Ishikawa (cell line): Measurements from ENCODE around the gene MPND.

Experiments
- CEBPB ChIP-seq: IDR thresholded peaks from 2 replicates; pipeline ENCODE4 v1.6.1; 2012
- CREB1 ChIP-seq: IDR thresholded peaks from 2 replicates; pipeline ENCODE4 v1.6.1; 2012; ENCODE audit warnings: low read depth
- EGR1 ChIP-seq: IDR thresholded peaks from 2 replicates; pipeline ENCODE4 v1.6.1; 2012
- EP300 ChIP-seq: IDR thresholded peaks from 2 replicates; pipeline ENCODE4 v1.6.1; 2012; ENCODE audit warnings: borderline replicate concordance
- FOXM1 ChIP-seq: IDR thresholded peaks from 2 replicates; pipeline ENCODE4 v1.6.1; 2012; ENCODE audit warnings: low read depth, borderline replicate concordance
- NFIC ChIP-seq: IDR thresholded peaks from 2 replicates; pipeline ENCODE4 v1.6.1; 2012
- RAD21 ChIP-seq: IDR thresholded peaks from 2 replicates; pipeline ENCODE4 v1.6.1; 2012; ENCODE audit warnings: low read depth
- TAF1 ChIP-seq: IDR thresholded peaks from 2 replicates; pipeline ENCODE4 v1.6.1; 2012; ENCODE audit warnings: low read depth, mild to moderate bottlenecking
- TCF12 ChIP-seq: IDR thresholded peaks from 2 replicates; pipeline ENCODE4 v1.6.1; 2012; ENCODE audit warnings: low read depth
- TEAD4 ChIP-seq: IDR thresholded peaks from 2 replicates; pipeline ENCODE4 v1.6.1; 2012
- YY1 ChIP-seq: IDR thresholded peaks from 2 replicates; pipeline ENCODE4 v1.6.1; 2012; ENCODE audit warnings: low read depth
- ZBTB7A ChIP-seq: IDR thresholded peaks from 2 replicates; pipeline ENCODE4 v1.6.1; 2012; ENCODE audit warnings: low read depth
- TF ChIP-seq, protein P1 (sequence below): IDR thresholded peaks from 2 replicates; pipeline ENCODE4 v1.6.1; 2012
- TF ChIP-seq, protein P2 (sequence below): IDR thresholded peaks from 2 replicates; pipeline ENCODE4 v1.6.1; 2012; ENCODE audit warnings: low read depth, mild to moderate bottlenecking
- TF ChIP-seq, protein P3 (sequence below): IDR thresholded peaks from 2 replicates; pipeline ENCODE4 v1.6.1; 2012

MPND gene

DNA sequence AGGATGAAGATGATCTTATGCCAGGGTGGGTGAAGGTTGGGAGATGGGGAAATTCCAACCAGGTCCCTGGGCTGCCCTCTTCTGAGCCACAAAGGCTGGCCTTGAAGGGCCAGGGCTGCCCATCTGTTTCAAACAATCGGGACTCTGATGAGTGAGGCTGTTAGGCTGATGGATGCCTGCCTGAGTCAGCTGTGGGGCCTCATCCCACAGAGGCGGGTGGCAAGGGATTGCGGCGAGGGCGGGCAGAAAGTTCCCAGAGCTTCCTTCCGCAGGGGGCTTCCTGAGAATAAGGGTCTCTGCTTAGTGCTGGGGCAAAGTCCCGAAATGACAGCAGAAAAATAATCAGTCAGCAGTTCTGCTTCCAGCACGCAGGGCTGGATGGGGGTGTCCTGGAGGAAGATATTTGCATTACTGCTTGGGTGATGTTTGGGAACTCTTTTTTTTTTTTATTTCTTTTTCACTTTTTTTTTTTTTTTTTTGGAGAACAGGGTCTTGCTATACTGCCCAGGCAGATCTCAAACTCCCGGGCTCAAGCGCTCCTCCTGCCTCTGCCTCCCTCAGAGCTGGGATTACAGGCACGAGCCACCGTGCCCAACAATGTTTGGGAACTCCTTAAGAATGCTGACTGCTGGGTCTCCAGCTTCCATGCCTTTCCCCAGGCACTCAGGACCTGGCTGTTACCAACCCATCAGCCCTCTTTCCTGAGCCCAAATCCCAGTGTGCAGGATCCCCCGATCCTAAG is 42.9 kb downstream of the MPND start:
- TF ChIP-seq TEAD4 (no peak), TAF1 (no peak), FOXM1 (no peak), ZBTB7A (no peak), YY1 (no peak), CREB1 (no peak), CEBPB (no peak), TCF12 (no peak), RAD21 (no peak), EGR1 (no peak)
- TF ChIP-seq, protein P1, sequence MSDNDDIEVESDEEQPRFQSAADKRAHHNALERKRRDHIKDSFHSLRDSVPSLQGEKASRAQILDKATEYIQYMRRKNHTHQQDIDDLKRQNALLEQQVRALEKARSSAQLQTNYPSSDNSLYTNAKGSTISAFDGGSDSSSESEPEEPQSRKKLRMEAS: no peak
- TF ChIP-seq, protein P2, sequence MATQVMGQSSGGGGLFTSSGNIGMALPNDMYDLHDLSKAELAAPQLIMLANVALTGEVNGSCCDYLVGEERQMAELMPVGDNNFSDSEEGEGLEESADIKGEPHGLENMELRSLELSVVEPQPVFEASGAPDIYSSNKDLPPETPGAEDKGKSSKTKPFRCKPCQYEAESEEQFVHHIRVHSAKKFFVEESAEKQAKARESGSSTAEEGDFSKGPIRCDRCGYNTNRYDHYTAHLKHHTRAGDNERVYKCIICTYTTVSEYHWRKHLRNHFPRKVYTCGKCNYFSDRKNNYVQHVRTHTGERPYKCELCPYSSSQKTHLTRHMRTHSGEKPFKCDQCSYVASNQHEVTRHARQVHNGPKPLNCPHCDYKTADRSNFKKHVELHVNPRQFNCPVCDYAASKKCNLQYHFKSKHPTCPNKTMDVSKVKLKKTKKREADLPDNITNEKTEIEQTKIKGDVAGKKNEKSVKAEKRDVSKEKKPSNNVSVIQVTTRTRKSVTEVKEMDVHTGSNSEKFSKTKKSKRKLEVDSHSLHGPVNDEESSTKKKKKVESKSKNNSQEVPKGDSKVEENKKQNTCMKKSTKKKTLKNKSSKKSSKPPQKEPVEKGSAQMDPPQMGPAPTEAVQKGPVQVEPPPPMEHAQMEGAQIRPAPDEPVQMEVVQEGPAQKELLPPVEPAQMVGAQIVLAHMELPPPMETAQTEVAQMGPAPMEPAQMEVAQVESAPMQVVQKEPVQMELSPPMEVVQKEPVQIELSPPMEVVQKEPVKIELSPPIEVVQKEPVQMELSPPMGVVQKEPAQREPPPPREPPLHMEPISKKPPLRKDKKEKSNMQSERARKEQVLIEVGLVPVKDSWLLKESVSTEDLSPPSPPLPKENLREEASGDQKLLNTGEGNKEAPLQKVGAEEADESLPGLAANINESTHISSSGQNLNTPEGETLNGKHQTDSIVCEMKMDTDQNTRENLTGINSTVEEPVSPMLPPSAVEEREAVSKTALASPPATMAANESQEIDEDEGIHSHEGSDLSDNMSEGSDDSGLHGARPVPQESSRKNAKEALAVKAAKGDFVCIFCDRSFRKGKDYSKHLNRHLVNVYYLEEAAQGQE: no peak

DNA sequence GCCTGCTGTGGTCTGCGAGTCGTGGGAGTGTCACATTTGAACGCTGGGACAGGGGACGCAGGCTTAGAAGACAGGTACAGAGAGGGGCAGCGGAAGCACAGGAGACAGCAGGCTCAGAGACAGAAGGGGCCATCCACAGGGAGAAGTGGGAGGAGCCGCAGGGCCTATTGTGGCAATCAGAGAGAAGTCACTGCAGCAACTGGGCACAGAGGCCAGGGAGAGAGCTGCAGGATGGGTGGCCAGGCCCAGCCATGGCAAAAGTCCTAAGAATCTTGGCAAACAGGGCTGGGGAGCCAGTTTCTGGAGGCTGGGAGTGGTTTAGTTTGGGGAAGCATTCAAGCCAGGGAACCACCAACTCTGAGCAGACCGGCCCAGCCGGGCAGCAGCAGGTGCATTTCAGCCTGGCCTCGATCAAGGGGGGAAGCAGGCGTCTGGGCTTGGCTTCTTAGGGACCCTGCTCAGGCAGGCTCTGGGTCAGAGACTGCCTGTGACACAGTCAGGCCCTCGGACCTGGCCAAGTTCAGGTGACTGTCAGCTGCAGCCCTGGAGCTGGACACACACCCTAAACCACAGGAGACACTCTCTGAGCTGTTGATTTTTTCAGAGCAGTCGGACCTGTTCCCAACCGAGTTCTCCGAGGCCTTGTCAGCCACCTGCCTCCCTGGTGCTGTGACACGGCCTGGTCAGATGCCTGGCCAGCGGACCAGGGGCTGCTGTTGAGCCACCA is 45.1 kb downstream of the MPND start:
- TF ChIP-seq TAF1 (no peak), FOXM1 (no peak), TCF12 (no peak), NFIC (no peak), ZBTB7A (no peak), EGR1 (no peak), YY1 (no peak), EP300 (no peak), CREB1 (no peak), TEAD4 (no peak), RAD21 (no peak), CEBPB (no peak)
- TF ChIP-seq, protein P1: no peak
- TF ChIP-seq, protein P3, sequence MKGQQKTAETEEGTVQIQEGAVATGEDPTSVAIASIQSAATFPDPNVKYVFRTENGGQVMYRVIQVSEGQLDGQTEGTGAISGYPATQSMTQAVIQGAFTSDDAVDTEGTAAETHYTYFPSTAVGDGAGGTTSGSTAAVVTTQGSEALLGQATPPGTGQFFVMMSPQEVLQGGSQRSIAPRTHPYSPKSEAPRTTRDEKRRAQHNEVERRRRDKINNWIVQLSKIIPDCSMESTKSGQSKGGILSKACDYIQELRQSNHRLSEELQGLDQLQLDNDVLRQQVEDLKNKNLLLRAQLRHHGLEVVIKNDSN: no peak
- TF ChIP-seq, protein P2: no peak

DNA sequence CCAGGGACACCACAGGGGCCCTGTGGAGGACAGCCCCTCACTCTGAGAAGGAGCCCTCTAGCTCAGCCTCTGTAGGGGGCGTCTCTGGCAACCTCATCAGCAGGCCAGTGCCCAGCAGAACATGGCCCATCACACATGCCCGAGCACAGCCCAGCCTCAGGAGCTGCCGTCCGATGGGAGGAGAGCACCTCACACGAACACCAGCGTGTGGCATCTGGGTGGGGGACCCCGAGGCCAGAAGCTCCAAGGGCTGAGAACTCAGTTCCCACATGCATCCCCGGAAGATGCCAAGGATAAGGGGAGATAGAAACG is 45.7 kb downstream of the MPND start:
- TF ChIP-seq CREB1 (no peak), TEAD4 (no peak), CEBPB (no peak), RAD21 (no peak), TAF1 (no peak), ZBTB7A (no peak), YY1 (no peak)
- TF ChIP-seq, protein P2: no peak
- TF ChIP-seq, protein P3: no peak

DNA sequence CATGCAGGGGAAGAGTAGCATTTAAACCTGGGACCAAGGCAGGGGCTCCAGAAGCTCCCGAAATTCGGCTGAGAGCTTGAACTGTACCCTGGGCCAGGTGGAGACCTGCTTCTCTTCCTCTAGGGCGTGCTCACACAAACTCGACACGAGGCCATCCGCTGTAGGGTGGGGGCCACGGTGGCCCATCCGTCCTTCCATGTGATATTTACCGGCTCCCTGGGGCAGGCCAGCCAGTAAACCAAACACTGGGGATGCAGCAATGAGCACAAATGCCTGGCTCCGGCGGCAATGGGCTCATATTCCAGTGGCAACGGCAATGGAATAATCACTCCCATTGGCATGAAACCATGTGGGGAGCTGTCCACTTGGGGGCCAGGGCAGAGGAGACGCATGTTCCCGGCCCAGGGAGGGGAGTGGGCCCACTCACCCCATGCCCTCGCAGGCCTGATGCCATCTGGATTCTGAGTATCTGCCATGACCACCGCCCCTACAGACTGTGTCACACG is 46.2 kb downstream of the MPND start:
- TF ChIP-seq TCF12: no peak
- TF ChIP-seq FOXM1: no peak
- TF ChIP-seq, protein P2: no peak
- TF ChIP-seq TAF1: no peak
- TF ChIP-seq, protein P3: no peak
- no peak for TF ChIP-seq EGR1
- TF ChIP-seq ZBTB7A: no peak
- TF ChIP-seq YY1: no peak
- TF ChIP-seq CREB1: no peak
- TF ChIP-seq RAD21: no peak
- no peak for TF ChIP-seq TEAD4
- TF ChIP-seq, protein P1: no peak
- TF ChIP-seq CEBPB: no peak
- no peak for TF ChIP-seq EP300
- no peak for TF ChIP-seq NFIC
